RPMI7951 (cell line): ENCODE results near the gene HS3ST5. TPM values are rescaled to one million over a fixed set of nuclear protein-coding genes. Genes with fewer than 3 reads are reported as not detected.

Experiments
- DNase-seq: peaks from one replicate; pipeline ENCODE4 v3.0.0-alpha.2; 2012; ENCODE audit warnings: low read depth
- total RNA-seq: library from RNA; depleted of rRNA; stranded (reverse); fragments of >200 nt; shearing (Covaris generic); gene quantifications from 2 replicates; pipeline ENCODE4 v1.2.3, GENCODE V29; 2014

Gene HS3ST5
- total RNA-seq, 1 experiment from 2014 or later: not detected

DNA sequence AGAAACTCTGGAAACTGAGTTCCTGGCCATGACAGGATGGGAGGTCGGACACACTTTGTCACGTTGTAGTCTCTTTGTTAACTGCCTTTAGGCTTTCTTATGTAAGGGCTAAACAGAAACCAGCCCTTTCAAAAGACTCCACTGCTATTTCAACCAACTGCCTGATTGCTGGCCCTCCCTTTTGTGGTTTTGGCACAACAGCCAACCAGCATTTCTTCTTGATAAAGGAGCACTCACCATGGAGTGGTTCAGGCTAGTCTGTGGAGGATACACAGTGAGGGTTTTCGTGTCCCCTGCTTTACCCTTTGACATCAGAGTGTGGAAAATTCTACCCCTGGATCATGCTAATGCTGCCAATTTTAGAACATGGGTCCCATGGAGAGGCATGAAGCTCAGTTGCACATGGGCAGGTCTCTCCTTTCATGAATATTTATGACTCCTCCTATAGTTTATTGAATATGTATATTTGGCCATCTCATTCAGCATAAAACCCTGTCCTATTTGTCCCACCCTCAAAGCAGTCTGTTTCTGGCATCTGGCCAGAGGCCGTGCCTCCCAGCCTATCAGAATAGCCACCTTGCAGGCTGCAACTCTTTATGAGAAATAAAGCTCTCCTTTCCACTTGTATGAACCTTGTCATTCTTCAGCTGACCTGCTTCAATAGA lies 148.3 kb downstream of the HS3ST5 start:
- peak; percentile 22 for DNase-seq

DNA sequence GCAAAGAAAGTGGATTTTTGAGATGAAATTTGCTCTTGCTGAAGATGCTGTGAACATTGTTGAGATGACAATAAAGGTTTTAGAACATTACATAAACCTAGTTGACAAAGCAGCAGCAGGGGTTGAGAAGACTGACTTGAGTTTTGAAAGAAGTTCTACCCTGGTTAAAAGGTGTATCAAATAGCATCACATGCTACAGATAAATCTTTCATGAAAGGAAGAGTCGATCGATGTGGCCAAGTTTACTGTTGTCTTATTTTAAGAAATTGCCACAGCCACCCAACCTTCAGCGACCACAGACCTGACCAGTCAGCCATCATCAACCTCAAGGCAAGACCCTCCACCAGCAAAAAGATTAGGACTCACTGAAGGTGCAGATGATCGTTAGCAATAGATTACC lies 155.3 kb downstream of the HS3ST5 start:
- no peak for DNase-seq

DNA sequence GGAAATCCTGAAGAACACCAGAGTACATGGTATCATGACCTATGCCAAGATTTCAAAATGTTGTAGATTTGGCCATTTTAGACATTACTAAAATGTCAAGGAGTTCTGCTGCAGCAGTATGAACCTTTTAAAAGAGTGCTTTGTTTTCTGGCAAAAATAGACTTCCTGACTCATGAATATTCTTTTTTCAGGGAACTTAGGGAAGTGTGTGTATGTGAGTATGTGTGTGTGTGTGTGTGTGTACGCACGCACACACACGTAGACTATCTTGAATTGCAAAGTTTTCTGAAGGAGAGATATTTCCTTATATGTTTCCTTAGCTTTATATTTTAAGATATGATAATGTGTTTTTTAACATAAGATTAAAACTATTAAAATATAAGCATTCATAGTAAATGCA lies 161.2 kb downstream of the HS3ST5 start:
- DNase-seq: peak; percentile 13

DNA sequence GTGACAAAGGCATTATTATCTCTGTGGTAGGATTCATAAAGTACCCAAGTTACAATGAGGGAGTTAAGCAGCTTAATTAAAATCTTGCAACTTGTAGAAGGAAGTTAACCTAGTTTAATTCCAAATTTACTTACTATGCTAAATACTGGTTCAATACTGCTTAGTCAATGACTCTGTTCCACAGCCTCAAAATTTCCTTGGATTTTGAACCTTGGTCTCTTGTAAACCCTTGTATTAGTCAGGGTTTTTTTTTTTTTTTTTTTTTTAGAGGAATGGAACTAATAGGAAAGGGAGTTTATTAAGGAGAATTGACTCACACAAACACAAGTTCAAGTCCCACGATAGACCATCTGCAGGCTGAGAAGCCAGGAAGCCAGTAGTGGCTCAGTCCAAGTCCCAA lies 163.4 kb downstream of the HS3ST5 start:
- no peak for DNase-seq

DNA sequence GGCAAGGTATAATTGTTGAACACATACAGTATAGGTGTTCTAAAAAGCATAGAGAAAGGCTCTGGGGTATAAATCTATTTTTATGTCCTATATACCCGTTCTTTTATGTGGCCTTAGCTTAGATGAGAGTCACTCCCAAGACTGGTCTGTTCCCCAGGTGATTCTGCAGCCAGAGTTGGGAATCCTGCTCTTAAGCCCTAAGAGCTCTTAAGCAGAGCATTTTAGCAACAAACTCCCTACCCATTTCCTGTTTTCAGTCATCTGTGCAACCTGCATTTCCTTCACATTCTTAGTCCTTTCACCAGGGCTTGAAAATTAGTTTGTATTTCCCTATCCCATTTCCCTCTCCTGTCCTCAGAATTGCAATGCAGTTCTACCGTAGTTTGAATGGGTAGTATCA lies 166.1 kb downstream of the HS3ST5 start:
- DNase-seq: no peak

DNA sequence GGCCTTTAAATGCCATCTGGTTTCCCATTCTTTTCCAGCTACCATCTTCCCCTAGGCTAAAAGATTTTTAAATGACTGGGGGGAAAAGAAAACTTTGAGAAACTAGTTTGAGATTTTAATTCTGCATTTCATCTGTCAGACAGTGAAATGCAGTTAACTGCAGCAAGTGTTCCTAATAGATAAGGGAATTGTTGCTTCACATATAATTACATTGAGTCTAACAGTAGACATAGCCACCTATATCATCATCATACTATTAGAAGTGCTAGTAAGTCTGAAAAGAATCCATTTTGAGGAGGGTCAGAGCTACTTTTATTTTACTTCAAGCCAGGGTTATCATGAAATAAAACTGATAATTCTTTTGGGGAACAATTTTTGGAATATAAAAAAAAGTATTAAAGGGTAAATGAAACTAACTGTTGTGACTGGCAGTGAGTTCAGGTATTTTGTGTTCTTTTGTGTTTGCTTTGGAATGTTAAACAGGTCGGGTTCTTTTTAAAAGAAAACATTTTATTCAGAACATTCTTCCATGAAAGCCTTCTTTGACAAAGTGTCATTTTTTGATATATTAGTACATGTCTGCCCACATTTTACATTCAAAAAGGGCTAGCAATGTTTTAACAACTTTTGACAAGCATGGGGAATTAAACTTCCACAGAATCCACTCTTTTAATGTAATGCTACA lies 170.1 kb downstream of the HS3ST5 start:
- no peak for DNase-seq

DNA sequence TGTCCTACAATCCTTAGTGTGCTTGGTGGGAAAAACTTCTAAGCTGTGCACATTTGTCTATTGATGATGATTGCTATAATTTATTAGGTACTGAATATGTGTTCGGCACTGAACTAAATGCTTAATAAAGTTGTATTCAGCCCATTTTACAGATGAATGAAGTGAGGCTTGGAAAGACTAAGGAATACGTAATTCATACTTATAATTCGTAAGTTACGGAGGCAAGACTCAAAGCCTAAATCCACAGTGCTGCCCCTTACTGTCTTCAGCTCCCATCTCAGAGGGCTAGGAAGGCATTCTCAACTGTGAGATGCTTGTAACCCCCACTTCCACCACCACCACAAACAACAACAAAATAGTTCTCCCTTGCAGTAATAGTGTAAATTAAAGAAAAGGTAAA lies 171.3 kb downstream of the HS3ST5 start:
- no peak for DNase-seq

DNA sequence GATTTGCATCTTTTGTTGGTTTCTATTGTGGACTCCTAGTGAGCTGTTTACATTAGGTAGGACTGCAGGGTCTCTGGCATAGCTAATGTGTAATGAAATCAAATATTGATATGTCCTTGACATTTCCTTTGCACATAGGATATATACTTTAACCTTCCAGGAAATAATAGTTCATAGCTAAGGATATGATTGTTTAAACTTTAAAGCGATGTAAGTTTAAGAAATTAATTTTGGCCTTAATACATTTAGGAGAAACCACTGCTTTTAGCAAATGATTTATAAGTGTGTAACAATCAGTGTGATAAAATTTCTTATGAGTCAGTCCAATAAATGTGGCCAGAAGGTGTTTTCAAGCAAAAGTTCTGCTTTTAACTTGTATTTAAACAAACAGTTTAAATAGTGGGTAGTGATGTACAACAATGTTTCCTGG lies 171.8 kb downstream of the HS3ST5 start:
- DNase-seq: no peak

- no peak for DNase-seq
Observed at GRCh38 chr6:114170372-114170771, 172.5 kb downstream of the HS3ST5 start.

GRCh38 chr6:114169763-114170162 lies 173.1 kb downstream of the HS3ST5 start:
- no peak for DNase-seq

GRCh38 chr6:114167583-114168576 lies 174.9 kb downstream of the HS3ST5 start:
- DNase-seq: no peak

DNA sequence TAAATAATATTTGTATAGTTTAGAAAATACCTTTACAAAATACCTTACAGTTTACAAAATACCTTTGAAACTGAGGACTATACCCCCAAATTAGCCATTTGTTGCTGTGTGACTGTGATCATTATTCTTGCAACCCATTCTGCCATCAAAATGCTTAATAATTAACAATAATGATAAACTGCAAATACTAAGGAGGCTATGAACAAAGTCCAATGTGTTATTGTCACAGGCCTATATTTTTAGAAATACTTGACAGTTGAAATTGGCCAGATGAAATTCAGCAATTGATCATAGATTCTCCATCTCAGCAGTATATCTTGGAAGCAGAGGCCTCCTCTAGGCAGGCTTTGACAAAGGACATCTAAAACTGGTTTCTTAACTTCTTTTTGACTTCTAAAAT lies 178.6 kb downstream of the HS3ST5 start:
- DNase-seq: no peak

DNA sequence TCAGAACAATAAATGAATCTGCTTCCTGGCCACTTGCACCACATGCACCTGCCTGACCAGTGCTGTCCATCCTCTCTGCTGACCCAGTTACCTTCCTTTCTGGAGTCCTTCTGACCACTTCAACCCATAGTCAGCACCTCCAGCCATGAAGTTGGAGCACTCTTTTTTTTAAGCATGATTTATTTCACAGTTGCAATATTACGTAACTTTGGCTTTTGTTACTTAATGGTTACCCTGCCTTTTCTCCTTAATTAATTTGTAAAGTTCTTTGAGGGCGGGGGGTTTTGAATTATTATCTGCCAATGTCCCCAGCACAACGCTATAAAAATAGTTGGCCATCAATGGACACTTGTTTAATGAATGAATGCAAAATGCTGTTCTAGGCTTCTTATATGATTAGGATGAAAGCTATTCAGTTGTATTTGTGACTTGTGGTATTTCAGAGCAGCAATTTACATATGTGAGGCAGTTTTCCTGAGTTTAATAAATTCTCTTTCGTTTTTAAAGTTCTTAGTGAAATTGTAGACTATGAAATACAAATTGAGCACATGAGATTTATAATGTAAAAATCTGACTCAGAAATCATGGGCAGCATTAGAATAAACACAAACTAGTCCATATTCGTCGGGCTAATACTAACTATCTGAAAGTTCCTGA lies 180.0 kb downstream of the HS3ST5 start:
- no peak for DNase-seq

DNA sequence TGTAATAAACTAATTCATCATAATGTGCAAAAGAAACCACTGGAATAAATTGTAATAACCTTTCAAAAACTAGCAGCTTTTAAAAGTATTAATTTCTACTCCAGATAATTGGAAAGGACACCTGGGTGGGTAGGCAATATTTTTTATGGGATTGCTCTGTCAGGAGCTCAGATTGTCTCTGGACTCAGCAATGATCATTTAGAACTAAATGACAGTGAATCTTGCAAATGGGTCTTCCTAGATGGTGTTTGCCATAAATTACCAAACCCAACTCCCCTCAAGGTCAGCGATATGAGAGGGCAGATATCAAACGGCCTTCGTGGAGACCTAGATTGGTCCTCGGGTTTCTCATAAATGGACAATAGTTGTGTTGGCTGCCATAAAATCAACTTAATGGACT lies 181.9 kb downstream of the HS3ST5 start:
- DNase-seq: no peak

DNA sequence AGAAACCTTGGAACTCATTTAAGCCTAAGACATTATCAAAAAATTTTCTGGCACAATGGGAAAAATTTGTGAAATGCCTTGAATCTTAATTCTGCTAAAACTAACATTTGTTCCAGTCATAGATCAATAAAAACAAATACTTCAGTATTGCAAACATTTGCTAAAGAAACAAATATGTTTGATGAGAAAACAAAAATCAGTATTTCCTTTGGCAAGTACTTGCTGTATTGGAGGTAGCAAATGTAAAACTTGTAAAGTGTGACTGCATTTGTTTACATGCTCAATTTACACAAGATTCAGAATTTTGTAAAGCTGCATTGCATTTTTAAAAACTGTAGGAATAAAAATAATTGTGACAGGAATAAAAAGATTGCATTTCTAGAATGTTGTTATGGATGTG lies 183.1 kb downstream of the HS3ST5 start:
- DNase-seq: no peak

DNA sequence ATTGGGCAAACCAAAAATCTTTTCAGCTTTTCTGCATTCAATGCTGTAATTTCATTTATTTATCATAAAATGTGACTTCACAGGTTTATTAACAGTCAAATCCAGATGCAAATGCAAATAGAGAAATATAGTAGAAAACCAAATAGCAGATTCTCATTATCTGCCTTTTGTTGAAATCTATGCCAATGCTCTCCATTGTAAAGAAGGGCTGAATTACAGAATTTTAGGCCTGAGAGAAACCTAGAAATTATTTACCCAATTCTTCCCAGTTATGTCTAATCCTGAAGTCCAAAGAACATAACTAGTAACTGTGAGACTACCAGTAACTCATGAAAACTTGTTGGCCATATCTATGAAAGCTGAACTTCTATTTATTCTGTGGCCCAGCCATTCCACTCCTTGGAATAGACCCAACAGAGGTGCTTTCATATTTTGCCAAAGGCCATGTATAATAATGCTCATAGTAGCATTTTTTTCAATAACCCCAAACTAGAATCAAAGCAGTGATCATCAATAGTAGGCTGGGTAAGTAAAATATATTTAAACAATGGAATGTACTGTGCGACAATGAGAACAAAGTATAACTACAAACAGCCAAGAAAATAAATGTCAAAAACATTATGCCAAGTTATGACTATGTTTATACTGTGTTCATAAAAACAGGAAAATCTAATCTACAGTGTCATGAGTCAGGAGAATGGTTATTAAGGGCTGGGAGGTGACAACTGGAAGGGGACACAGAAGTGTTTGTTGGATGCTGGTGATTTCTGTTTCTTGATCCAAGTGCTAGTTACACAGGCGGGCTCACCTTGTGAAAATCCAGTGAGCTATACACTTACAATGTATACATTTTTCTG lies 183.8 kb downstream of the HS3ST5 start:
- no peak for DNase-seq

DNA sequence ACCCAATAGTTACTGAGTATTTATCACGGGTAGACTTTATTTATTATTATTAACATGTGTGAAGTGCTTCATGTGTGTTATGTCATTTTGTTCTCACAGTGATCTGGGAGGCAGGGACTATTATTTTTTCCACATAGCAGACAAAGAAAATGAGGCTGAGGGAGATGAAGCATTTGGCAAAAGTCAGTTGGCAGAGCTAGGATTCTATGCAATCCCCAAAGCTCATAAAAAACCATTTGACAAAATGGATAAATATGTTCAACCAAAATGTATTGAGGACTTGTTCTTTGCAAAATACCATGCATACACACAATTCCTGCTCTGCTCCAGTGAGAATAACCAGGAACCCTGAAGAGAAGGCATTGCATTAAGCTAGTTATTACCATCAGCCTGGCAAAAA lies 184.4 kb downstream of the HS3ST5 start:
- DNase-seq: no peak

DNA sequence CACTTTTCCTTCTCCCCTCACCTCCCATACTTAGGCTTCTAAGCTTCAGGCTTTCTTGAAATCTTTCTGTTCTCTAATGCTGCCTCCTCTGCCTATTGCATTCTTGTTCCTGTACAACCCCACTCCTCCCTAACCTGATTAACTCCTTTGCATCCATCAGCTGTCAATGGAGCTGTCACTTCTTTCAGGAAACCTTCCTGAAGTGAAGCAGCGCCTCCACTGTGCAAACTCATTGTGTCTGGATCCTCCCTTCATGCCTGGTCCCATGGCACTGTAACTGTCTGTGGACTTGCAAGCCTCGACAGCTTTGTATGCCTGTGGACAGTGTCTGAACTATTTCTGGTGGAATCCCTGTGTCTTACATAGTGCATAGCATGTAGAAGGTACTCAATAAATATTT lies 185.0 kb downstream of the HS3ST5 start:
- DNase-seq: no peak

- DNase-seq: no peak
Observed at GRCh38 chr6:114155763-114156162, 187.1 kb downstream of the HS3ST5 start.

- no peak for DNase-seq
Observed at GRCh38 chr6:114154812-114155211, 188.0 kb downstream of the HS3ST5 start.

- no peak for DNase-seq
Observed at GRCh38 chr6:114153448-114153847, 189.4 kb downstream of the HS3ST5 start.
